Stimulated activated CD4-positive, alpha-beta T cell treated with anti-CD3 and anti-CD28 coated beads, Interleukin-15, amount 100 ng/mL, for 1 hour (primary cell): ENCODE results near the gene IDH3A.
"Not testable (repeated sequence)": the region's sequence is repeated elsewhere in the genome, so short reads cannot be mapped to it uniquely, and the experiment has no call there.

ENCODE experiments used
- DNase-seq, 2 donors: peaks; one replicate each; pipeline ENCODE4 v3.0.0-alpha.2; 2020; ENCODE audit warnings: low read depth in 1 of 2, low spot score in 1 of 2

Gene IDH3A

DNA sequence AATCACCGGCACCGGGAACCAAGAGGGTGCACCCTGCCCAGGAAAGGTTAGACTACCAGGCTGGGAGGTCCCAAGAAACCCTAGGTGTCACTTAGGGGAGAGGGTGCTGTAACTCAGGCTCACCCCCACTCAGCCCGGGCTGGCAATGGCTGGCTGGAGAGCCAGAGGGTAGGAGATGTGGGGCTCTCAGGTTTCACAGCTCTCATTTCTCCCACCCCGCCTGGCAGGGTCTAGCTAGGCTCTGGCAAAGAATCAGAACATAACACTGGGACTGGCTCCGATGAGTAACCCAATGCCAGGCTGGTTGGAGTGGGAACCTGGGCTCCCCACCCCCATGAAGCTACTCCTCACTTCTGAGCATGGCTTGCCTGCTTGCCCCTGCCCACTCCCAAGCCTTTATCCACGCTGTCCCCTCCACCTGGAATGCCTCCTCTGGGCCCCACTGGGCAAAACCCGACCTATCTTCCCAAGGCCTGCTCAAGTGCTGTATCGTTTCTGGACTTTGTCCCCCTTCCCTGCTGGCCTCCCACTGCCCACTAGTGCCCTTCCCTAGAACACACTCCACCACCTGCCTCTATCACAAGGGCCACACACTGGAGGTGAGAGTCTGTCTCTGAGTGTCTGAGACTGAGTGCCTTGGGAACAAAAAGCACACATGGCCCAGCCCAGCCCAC, 19.9 kb upstream of the IDH3A start:
- no peak for DNase-seq

DNA sequence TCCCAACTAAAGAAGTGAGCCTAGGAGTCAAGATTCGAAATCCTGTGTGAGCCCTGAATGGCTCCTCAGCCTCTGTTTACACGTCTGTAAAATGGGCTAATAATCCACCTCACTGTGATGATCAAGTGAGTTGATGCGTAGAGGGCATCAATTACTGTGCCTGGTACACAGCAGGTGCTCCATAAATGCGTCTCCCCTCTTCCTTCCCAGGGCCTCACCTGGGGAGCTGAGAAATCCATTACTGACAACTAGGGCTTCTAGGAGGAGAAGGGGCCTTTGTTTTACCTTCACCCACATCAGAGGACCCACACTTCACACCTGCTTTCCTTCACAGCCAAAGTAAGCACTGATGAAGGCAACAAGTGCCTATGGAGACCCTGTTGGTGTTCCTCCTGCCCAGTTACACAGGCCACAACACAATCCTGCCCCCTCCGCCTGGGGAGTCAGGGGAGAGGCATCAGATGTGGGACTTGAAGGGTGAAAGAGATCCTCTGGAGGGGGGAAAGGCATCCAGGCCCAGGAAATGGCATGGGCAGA, 19.3 kb upstream of the IDH3A start:
- DNase-seq: no peak

DNA sequence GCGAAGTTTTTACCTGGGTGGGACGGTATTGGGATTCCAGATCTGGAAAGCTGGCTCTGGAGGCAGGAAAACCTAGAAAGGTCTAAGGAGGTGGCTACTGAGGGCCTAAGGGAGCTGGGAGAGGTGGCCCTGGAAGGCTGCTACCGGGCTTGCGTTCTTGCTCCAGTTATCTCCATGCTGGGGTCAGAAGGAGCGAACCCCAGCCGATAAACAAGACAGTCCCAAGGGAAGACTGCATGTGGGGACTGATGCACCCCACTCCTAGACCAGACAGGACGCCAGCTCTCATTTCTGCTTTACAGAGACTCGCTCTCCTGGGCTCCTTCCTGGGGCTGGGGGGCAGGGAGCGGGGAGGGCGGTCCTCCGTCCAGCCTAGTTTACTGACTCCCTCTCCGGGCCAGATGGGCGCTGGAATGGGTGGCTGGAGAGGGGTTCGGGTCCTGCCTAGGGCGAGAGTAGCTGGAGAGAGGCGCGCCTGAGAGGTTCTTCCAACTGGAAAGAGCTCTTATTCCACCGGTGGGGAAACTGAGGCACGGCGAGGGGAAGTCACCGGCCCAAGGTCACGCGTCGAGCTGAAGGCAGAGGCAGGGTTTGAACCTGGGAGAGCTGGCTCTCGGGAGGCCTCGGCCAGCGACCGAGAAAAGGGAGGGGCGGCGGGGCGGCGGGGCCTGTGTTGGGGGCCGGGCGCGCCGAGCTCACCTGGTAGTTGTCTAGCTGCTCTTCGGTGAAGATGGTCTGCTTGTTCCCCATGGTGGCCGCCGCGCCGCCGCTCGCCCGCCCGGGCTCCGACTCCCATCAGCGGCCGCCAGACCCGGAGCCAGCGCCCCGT, 18.5 kb upstream of the IDH3A start:
- peak in 1 of 2 donors; percentile 38 for DNase-seq

DNA sequence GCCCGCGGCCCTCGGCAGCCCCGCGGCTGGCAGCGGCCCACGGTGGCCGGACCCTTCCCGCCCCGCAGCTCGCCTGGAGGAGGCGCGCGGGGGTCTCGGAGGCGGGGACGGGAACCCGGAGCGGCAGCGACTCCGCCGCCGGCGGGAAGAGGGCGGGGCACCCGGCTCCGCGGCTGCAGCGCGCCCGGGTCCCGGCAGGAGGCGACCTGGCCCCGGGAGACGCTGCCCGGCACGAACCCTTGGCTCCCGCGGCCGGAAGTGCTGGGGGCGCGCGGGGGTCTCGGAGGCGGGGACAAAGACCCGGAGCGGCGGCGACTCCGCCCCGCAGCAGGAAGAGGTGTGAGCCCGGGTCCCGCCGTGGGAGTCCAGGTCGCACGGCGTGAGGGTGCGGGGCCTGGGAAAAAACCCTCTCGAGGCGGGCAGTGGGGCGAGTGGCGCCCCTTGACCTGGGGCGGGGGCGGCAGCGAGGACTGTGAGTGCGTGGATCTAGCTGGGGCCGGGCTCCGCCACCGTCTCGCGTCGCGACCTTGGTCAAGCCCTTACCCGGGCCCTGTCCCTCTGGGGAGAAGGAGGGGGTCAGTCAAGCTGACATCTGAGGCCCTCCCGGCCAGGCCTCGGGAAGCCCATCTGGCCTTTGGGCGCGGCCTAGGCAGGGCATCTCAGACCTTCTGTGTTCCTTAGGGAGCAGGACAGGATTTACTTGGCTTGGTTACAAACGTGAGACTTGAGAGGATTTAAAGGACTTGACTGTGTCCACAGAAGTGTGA, 17.7 kb upstream of the IDH3A start, which contains the start of gene CIB2:
Gene CIB2 (minus strand): TSS at position 151 of the 767 bp plus-strand sequence. CDS start 230 bp downstream, outside the sequence.
- DNase-seq: peak; percentile 62 to 68

GRCh38 chr15:78133801-78134200, 15.4 kb upstream of the IDH3A start:
- DNase-seq: no peak

- DNase-seq: no peak
Observed at GRCh38 chr15:78139578-78139977, 9.6 kb upstream of the IDH3A start.

DNA sequence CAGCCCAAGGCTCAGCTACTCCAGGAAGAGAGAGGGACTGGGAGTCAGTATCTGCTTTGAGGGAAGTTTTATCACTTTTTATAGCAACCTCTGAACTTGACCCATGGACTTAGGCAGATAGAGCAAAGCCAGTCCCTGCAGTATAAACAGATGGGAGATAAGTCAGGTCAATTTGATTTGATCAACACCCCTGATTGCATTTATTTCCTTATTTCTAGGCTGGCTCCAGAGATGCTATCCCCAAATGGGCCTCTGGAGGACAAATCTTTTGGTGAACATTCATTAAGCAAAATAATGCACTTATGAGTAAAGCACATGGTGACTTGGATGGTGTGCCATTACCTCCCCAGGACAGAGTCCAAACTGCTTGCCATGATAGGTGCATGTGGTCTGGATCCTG, 8.9 kb upstream of the IDH3A start:
- DNase-seq: no peak

DNA sequence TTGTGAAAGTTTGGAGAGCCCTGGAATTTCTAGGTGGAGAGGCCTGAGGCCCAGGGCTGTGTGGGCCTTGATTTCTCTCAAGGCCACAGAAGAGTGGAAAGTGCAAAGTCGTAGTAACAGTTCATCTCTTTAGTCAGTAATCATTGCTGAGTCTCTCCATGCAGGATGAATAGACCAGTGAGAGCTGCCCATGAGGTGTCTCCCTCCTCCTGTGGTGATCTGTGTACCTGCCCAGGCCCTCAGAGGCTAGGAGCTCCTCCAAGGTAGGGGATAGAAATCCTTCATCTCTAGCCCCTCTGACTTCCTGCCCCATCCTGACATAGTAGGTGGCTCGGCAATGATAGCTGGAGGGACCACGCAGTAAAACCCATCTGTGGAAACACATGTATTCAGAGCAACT, 6.8 kb upstream of the IDH3A start:
- DNase-seq: no peak

DNA sequence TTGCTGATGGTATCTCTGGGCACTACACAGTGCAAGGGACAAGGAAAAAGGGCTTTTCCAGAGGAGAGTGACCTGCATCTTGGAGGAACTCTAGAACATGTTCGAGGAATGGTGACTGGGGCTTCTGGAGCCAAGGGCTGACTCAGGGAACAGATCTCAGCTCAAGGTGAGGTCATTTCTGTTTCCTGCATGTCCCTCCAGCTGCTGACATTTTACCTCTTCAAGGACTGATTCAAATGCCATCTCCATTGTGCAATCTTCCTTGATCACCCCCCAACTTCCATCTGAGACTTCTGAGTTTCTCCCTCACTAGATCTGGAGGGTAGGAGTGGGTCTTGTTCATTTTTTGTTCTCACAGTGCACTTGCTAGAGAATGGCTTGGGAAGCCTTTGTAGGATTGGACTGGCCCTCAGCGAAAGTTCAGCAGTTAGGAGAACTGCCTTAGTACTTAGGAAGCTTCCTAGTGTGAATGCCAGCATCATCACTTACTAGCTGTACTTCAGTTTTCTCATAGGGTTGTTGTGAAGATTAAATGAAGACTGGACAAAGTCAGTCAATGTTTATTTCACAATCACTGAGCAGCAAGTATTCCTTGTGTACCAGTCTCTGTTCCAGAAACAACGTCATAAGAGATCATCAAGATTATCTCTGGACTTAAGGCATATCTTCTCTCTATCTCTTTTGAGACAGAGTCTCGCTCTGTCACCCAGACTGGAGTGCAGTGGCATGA, 2.6 kb upstream of the IDH3A start:
- DNase-seq: no peak

DNA sequence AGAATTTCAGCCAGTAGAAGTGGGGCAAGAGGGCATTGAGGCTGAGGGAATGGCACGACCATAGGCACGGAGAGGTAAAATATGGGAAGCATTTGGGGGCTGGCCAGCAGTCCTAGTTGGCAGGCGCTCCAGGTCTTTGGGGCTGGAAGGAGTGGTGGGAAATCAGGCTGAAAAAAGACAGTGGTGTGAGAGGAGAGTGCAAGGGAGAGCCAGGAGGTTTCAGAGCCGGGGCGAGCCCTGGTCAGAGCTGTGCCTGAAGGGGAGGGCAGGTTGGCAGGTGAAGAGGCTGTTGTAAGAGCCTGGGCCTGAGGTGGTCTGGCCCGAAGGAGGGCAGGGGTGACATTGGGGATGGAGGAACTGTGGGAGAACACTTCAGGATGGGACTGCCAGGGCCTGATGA, 1.6 kb upstream of the IDH3A start:
- DNase-seq: no peak

DNA sequence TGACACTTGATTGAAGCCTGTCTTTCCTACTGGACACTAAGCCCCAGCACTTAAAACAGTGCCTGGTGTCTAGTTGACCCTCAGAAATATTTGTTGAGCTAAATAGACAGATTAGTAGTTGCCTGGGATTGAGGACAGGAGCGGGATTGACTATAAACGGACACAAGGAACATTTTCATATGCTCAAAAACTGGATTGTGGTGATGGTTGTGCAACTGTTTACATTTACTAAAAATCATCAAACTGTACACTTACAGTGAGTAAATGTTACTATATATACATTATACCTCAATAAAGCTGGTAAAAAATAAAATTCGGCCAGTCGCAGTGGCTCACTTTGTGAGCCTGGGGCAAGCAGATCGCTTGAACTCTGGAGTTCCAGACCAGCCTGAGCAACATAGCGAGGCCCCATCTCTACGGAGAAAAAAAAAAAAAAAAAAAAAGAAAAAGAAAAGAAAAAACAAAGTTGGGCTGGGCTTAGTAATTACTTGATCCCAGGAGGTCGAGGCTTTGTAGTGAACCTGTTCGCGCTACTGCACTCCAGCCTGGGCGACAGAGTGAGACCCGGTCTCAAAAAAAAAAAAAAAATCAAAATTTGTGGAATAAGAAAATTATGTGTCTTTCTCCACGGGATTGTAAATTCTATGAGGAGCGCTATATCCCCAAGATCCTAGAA, 632 bp upstream of the IDH3A start:
- no peak for DNase-seq

GRCh38 chr15:78149805-78150751, 916 bp downstream of the IDH3A start:
- DNase-seq: no peak

GRCh38 chr15:78151075-78151474, 1.9 kb downstream of the IDH3A start:
- DNase-seq: not testable (repeated sequence)

DNA sequence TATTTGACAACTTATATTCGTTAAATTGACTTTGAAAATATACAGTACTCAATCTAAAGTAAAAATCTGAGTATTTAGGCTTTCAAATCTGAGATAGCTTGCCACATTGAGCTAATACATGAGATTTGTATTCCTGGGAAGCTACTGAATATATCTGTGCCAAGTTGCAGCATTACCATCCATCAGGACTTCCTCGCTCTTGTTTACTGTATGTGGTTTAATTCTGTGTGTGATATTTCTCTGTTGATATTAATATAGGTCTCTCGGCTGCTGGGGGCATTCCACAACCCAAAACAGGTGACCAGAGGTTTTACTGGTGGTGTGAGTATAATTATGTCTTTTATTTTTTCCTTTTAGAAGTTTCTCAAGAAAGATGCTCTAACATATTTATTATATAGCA, 5.8 kb downstream of the IDH3A start:
- no peak for DNase-seq

- no peak for DNase-seq
Observed at GRCh38 chr15:78155355-78155939, 6.3 kb downstream of the IDH3A start.

DNA sequence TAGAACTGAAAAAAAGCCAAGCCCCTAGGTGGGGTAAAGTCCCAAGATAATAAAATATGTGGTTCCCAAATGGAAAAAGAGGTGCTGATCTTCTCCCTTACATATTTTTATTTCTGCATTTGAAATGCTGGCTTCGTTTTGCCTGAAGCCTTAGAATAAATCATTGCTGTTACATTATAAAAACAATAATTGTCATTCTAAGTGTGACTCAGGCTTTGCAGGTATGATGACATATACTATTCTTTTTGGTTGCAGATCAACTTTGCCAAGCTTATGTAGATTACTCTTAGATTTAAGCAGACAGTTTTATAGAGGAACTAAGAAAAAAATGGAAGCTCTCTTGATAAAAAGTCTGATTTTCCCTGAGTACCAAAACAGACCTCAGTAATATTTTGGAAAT, 7.5 kb downstream of the IDH3A start:
- no peak for DNase-seq

GRCh38 chr15:78157203-78157602, 8.0 kb downstream of the IDH3A start:
- DNase-seq: no peak

- DNase-seq: no peak
Observed at GRCh38 chr15:78159395-78159794, 10.2 kb downstream of the IDH3A start.

DNA sequence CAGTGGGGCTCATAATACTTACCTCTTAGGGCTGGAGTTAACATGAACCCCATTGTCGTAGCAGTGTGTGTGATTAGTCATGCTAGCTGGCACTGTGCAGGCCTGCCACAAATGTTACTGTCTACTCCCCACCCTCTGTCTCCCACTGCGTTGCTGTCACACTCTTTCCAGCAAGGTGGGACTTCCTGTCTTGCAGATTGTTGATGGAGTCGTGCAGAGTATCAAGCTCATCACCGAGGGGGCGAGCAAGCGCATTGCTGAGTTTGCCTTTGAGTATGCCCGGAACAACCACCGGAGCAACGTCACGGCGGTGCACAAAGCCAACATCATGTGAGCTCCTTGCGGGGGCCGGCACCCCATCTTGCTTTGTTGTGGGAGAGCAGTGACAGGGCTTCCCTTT, 12.9 kb downstream of the IDH3A start:
- no peak for DNase-seq
